ENCODE results near the gene DLG1.
"Not testable (repeated sequence)": the region's sequence is repeated elsewhere in the genome, so short reads cannot be mapped to it uniquely, and the experiment has no call there.

The DLG1 gene

GRCh38 chr3:197286678-197287077 lies 11.7 kb downstream of the DLG1 start:
- no peak for DNase-seq (ENCODE audit: low read depth)

GRCh38 chr3:197285557-197285956 lies 12.9 kb downstream of the DLG1 start:
- no peak for DNase-seq (ENCODE audit: low read depth)

DNA sequence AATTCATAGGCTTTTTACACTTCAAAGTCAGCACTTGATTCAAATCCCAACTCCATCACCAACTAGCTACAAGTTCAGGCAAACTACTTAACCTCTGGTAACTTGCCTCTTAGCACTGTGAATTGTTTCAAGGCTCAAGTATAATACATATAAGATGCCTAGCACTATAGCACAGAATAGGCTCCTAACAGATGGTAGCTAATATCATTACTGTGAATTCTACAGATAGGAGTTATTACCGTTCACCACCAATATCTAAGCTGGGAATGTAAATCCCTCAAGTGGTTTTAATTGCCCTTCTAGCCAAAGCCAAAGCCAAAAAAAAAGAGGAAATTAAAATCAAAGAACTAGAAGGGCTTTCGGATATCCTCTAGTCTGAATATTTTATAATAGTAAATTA lies 15.4 kb downstream of the DLG1 start:
- DNase-seq (ENCODE audit: low read depth) = no peak

DNA sequence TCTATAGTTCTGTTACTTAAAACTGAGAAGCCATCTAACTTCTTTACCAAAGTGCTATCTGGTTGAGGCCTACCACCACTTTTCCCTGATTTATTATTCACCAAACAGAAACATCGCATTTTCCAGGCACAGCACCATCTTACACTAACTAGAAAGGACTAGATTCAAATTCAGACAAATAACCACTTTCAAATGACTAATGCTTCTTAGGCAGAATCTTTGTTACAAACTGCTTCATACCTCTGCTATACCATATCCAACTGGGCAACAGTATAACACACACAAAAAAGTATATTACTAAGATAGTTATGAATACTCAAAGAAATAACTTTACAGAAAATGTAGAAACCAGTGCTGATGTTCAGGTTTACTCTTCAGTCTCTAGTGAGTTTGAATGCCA lies 16.6 kb downstream of the DLG1 start:
- DNase-seq (ENCODE audit: low read depth) = no peak

GRCh38 chr3:197280156-197280555 lies 18.3 kb downstream of the DLG1 start:
- DNase-seq (ENCODE audit: low read depth) = no peak

DNA sequence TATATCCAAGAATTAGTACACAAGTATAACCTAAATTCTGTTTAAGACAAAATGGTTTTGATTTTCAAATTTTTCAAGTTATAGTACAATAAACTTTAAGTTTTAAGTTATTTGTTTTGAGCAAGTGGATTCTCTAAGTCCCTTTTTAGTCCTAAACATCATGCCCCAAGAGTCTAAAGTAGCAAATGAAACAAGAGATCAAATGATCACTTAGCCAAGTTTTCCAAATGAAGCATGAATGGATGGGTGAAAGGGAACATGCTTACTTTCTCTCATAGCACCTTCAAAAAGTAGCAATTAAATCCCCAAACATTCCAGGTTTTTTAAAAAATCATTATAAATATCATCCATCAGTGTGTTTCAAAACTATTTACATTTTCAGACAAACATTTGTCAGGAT lies 19.5 kb downstream of the DLG1 start:
- DNase-seq (ENCODE audit: low read depth) = no peak

DNA sequence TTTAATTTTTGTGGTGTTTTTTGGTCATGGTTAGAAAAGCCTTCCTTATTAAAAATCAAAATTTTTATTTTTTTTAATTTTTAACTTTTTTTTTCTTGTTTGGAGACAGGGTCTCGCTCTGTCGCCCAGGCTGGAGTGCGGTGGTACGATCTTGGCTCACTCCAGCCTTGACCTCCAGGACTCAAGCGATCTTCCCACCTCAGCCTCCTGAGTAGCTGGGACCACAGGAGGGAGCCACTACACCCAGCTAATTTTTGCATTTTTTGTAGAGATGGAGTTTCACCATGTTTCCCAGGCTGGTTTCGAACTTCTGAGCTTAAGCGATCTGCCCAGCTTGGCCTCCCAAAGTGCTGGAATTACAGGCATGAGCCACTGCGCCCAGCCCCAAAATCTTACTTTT lies 21.6 kb downstream of the DLG1 start:
- not testable (repeated sequence) for DNase-seq (ENCODE audit: low read depth)

- DNase-seq (ENCODE audit: low read depth) = no peak
Observed at GRCh38 chr3:197270558-197271317, 27.7 kb downstream of the DLG1 start.

- no peak for DNase-seq (ENCODE audit: low read depth)
Observed at GRCh38 chr3:197269024-197269423, 29.4 kb downstream of the DLG1 start.

- no peak for DNase-seq (ENCODE audit: low read depth)
Observed at GRCh38 chr3:197268294-197268693, 30.1 kb downstream of the DLG1 start.

DNA sequence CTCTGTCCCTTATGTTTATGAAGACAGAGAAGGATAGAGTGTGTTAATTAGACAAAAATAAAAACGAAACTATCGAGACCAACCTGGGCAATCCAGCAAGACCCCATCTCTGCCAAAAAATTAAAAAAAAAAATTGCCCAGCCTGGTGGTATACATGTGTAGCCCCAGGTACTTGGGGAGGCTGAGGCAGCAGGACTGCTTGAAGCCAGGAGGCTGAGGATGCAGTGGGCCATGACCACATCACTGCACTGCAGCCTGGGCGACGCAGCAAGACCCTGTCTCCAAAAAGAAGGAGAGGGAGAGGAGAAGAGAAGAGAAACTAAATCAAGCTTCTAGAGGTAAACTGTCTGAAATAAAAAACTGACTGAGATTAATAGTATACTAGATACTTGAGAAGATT lies 32.1 kb downstream of the DLG1 start:
- no peak for DNase-seq (ENCODE audit: low read depth)

GRCh38 chr3:197262709-197263108 lies 35.7 kb downstream of the DLG1 start:
- no peak for DNase-seq (ENCODE audit: low read depth)

GRCh38 chr3:197261164-197261509 lies 37.3 kb downstream of the DLG1 start:
- DNase-seq (ENCODE audit: low read depth) = no peak

DNA sequence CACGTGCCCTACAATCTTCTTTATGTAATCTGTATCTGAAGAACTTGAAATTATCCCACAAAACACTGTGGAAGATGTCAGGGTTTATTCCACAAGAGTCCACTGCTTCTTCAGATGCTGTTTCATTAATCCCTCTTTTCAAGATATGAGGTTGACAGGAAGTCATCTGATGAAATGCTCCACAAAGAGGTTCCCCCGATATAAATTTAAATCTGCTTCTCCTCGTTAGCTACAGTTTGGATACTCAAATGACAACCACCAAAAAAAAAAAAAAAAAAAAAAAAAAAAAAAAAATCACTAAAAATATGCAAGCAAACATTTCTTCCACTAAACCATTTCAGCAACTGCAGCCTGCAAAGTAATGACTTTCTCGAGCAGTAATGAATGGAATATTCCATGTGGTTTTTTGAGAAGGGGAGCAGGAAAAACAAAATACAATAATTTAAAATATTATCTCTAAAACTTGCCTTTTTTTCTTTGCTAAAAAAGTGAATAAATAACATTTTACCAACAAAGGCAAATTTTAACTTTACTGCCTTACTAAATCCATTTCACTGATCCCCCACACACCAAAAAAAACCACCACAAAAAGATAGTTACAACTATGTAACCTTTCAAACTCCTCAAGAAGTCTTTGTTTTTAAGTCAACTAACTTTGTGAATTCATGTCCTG lies 37.8 kb downstream of the DLG1 start:
- DNase-seq (ENCODE audit: low read depth) = no peak

DNA sequence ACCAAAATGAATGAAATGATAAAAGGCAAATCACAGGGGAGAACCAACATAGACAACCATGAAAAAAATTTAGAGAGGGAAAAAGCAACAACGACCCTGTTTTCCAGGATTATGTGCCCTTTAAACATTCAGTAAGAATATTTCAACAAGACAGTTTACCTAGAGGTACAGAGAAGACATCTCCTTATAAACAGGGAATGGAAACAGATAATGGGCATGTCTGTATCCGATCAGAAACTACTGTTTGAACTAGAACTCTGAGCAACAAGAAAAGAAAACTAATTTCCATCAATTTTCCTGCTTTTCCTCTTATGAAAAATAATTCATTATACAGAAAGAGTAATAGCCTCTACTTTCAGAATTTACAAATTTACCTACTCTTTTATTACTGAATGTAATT lies 39.3 kb downstream of the DLG1 start:
- DNase-seq (ENCODE audit: low read depth) = no peak

- DNase-seq (ENCODE audit: low read depth) = no peak
Observed at GRCh38 chr3:197258168-197258755, 40.1 kb downstream of the DLG1 start.

- no peak for DNase-seq (ENCODE audit: low read depth)
Observed at GRCh38 chr3:197257711-197258110, 40.7 kb downstream of the DLG1 start.

DNA sequence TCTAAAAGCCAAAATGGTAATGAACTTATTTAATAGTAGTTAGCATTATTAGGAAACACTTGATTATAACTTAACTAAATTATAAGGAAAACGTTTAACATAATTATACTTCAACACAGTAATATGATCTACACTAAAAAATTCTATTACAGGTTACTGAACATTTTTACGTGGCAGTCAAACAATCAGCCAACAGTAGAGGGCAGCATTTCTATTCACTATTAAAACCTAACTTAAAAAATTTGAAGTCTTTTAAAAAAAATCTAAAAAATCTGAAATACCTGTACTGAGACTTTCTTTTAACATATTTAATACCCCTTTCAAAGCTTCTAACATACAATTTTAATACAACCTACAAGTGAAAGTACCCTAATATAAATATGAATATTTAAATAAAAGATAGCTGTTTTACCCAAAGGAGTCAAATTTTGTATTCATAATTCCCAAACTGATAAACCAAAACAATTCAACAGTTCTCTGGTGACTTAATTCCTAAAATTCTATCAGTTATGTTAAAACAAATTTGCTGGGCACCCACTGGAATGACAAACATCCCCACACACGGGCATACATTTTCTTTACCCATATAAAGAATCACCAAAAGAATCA lies 41.5 kb downstream of the DLG1 start:
- DNase-seq (ENCODE audit: low read depth) = no peak

DNA sequence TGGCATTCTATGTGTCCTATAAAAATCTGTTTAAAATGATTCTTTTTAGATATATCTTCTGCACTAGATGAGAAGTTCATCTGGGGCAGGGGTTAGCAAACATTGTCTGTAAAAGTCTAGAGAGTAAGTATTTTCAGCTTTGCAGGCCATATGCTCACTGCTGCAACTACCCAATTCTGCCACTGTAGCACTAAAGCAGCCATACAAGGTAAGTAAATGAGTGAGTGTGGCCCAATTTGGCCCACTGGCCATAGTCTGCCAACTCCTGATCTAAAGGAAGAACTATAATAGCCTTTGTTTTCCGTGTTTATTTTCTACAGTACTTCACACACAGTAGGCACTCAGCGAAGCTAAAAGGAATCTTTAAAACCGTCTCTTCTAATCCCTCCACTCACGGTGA lies 42.3 kb downstream of the DLG1 start:
- DNase-seq (ENCODE audit: low read depth) = no peak

DNA sequence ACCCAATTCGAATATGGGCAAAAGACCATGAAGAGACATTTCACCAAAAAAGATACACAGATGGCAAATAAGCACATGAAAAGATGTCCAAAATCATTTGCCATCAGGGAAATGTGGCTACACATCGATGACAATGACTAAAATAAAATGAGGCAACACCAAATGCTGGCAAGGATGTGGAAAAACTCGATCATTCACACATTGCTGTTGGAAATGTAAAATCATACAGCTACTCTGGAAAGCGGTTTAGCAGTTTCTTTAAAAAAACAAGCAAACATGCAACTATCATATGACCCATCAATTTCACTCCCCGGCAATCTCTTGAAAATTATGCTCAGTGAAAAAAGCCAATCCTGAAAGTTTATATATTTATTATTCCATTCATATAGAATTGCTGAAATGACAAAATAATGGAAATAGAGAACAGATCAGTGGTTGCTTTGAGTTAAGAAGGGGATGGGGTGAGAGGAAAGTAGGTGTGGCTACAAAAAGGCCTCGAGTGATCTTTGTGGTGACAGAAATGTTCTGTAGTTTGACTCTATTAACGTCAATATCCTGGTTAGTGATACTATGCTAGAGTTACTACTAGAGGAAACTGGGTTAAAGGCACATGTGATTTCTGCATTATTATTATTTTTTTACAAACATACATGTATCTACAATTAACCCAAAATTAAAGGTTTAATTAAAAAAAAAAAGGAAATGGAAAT lies 45.0 kb downstream of the DLG1 start:
- no peak for DNase-seq (ENCODE audit: low read depth)

DNA sequence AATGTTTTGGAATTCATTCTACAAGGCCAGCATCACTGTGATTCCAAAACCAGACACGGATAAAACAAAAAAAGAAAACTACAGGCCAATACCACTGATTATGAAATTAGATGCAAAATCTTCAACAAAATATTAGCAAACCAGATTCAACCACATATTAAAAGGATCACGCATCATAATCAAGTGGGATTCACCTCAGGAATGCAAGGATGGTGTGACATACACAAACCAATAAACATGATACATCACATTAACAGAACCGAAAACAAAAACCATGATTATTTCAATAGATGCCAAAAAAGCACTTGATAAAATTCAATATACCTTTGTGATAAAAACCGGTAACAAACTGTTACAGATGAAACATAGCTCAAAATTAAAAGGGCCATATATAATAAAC lies 48.9 kb downstream of the DLG1 start:
- DNase-seq (ENCODE audit: low read depth) = no peak

GRCh38 chr3:197248341-197248740 lies 50.1 kb downstream of the DLG1 start:
- DNase-seq (ENCODE audit: low read depth) = no peak

- DNase-seq (ENCODE audit: low read depth) = no peak
Observed at GRCh38 chr3:197244751-197245150, 53.7 kb downstream of the DLG1 start.
